Adrenal gland (tissue), 12 donors: ENCODE measurements around the gene CILP. TPM values are rescaled to one million over a fixed set of nuclear protein-coding genes. Genes with fewer than 3 reads are reported as not detected.

ENCODE experiments used
- DNase-seq, 7 donors: peaks; one replicate each; pipeline ENCODE4 v3.0.0-alpha.2; 2019 to 2020
- H3K27ac ChIP-seq, 5 donors: fragments of 200-600 bp; sonication (generic) in 4 of 5; 1 replicate in 3 of 5; 2 replicates in 2 of 5; pipeline versions ENCODE4 v1.5.1 to v1.8.0; 2016 to 2020; ENCODE audit warnings: mild to moderate bottlenecking in 1 of 5
- H3K27me3 ChIP-seq: fragments of 200-600 bp; 2 replicates; pipeline ENCODE4 v1.8.0; 2021
- H3K36me3 ChIP-seq, 2 donors: fragments of 200-600 bp; replicated peaks in 1 of 2; 1 replicate in 1 of 2; 2 replicates in 1 of 2; pipeline versions ENCODE4 v1.5.1 to v1.8.0; 2018 to 2022
- H3K4me1 ChIP-seq, 2 donors: fragments of 200-600 bp; replicated peaks in 1 of 2; 1 replicate in 1 of 2; 2 replicates in 1 of 2; pipeline versions ENCODE4 v1.5.1 to v1.8.0; 2018 to 2021
- H3K4me3 ChIP-seq, 4 donors: fragments of 200-600 bp; sonication (generic) in 3 of 4; one replicate each; pipeline ENCODE4 v1.5.1; 2016 to 2018
- H3K9me3 ChIP-seq, 3 donors: fragments of 200-600 bp; sonication (generic) in 1 of 3; replicated peaks in 1 of 3; 1 replicate in 2 of 3; 2 replicates in 1 of 3; pipeline versions ENCODE4 v1.5.1 to v1.8.0; 2016 to 2021
- CTCF ChIP-seq, 6 experiments: fragments of 450-650 bp in 4 of 6; fragments of 200-600 bp in 2 of 6; sonication (generic) in 1 of 6; IDR thresholded peaks; 1 replicate in 5 of 6; 2 replicates in 1 of 6; pipeline versions ENCODE4 v1.5.1 to v1.8.0; 2016 to 2021; ENCODE audit warnings: antibody characterized with exemption in 6 of 6, mild to moderate bottlenecking in 2 of 6, moderate library complexity in 1 of 6
- POLR2A ChIP-seq, 2 donors: fragments of 450-650 bp; IDR thresholded peaks; one replicate each; pipeline ENCODE4 v1.6.1; 2017; ENCODE audit warnings: antibody characterized with exemption in 2 of 2, mild to moderate bottlenecking in 2 of 2, moderate library complexity in 1 of 2
- WGBS, 4 donors: extraction: QIAGEN DNeasy Blood & Tissue Kit in 2 of 4; methylation state at CpG; one replicate each; pipeline versions ENCODE4 v1.1.5 to v1.1.7; 2013 to 2017; 5-methylcytosine and 5-hydroxymethylcytosine counted together
- intact Hi-C, 2 donors: fragments of 100-400 bp; cut with DNase I; formaldehyde crosslinking; loops; one replicate each; pipeline versions ENCODE4 v1.14.1 to v1.15.0; 2022 to 2023
- polyA plus RNA-seq, 3 donors: library from polyadenylated mRNA; stranded (reverse); fragments of 200-250 nt in 2 of 3; fragments of 350-450 nt in 1 of 3; fragmentation: Illumina TruSeq in 1 of 3; extraction: RNeasy Lipid Tissue Mini Kit (QIAGEN cat#74804) in 1 of 3; gene quantifications; one replicate each; pipeline ENCODE4 v1.2.3, GENCODE V29; 2013 to 2014
- total RNA-seq, 9 donors: library from RNA; depleted of rRNA in 4 of 9; stranded (reverse); fragments of >200 nt in 4 of 9; fragments of 120-200 nt in 1 of 9; fragmentation: NEBNext Ultra II Directional in 1 of 9; extraction: Animal tissue kit (Norgen Biotek cat#: 25700) in 1 of 9; gene quantifications; one replicate each; pipeline versions ENCODE4 v1.1.0 to v1.2.4, GENCODE V29; 2013 to 2023
- donor health status: healthy with polysubstance abuse.
- donor health status: Bipolar disorder and iron deficiency.
- donor health status: DM: yes; HTN: yes; CAD: no.
- donor health status: DM: no; HTN: no; CAD: no.
- donor health status: DM: no; HTN: no; CAD: no.
- donor health status: DM: yes; HTN: yes; CAD: no.

CILP gene
- total and polyA plus RNA-seq, 12 donors: 0.39 to 2.7 (median 0.96) TPM

GRCh38 chr15:65174509-65174908 lies 36.8 kb downstream of the CILP start:
- intact Hi-C loops: no loop called here

GRCh38 chr15:65172531-65172930 lies 38.7 kb downstream of the CILP start:
- 93 to 97% (median 95%) methylated on average over 5 of the region's 5 CpGs for WGBS, 4 donors
- Histone ChIP-seq H3K36me3 (peaks cover 0 to 76% of the 10 kb centered on the region in 2 donors), H3K4me1 (no peaks in the 10 kb centered on the region), H3K27ac (no peak overlapping the region), H3K27me3 (no peaks in the 10 kb centered on the region), H3K9me3 (no peaks in the 10 kb centered on the region), H3K4me3 (no peak overlapping the region)
- no peak for DNase-seq
- intact Hi-C loops: no loop called here
- TF ChIP-seq POLR2A (IDR thresholded peaks at IDR 0.05) (no peak), CTCF (IDR thresholded peaks at IDR 0.05) (no peak)

More at GRCh38 chr15:65174509-65174908, 36.8 kb downstream of the CILP start:
- H3K27me3 ChIP-seq: no peaks in the 10 kb centered on the region
- WGBS, 4 donors: 89 to 95% (median 92%) methylated on average over 5 of the region's 5 CpGs
- H3K9me3 ChIP-seq: no peaks in the 10 kb centered on the region
- no peak overlapping the region for H3K27ac ChIP-seq
- peaks cover 0 to 86% of the 10 kb centered on the region in 2 donors for H3K36me3 ChIP-seq
- no peak for TF ChIP-seq POLR2A (IDR thresholded peaks at IDR 0.05)
- TF ChIP-seq CTCF (IDR thresholded peaks at IDR 0.05): no peak
- no peak for DNase-seq
- peaks cover 0 to 9% of the 10 kb centered on the region in 2 donors for H3K4me1 ChIP-seq
- H3K4me3 ChIP-seq: no peak overlapping the region

GRCh38 chr15:65171428-65171827 lies 39.8 kb downstream of the CILP start:
- H3K36me3 ChIP-seq: peaks cover 0 to 70% of the 10 kb centered on the region in 2 donors
- intact Hi-C loops: no loop called here
- no peak for DNase-seq
- H3K4me3 ChIP-seq: no peak overlapping the region
- WGBS, 4 donors: 90 to 93% (median 91%) methylated on average over 5 of the region's 5 CpGs
- no peaks in the 10 kb centered on the region for H3K4me1 ChIP-seq
- no peaks in the 10 kb centered on the region for H3K27me3 ChIP-seq
- no peaks in the 10 kb centered on the region for H3K9me3 ChIP-seq
- H3K27ac ChIP-seq: no peak overlapping the region
- no peak for TF ChIP-seq CTCF (IDR thresholded peaks at IDR 0.05)
- TF ChIP-seq POLR2A (IDR thresholded peaks at IDR 0.05): no peak

- no peak for DNase-seq
- 91 to 97% (median 95%) methylated on average over 2 of the region's 2 CpGs for WGBS, 4 donors
- H3K4me3 ChIP-seq: no peak overlapping the region
- intact Hi-C loops: no loop called here
- H3K36me3 ChIP-seq: peaks cover 0 to 47% of the 10 kb centered on the region in 2 donors
- peaks cover 0 to 8% of the 10 kb centered on the region in 2 donors for H3K4me1 ChIP-seq
- no peaks in the 10 kb centered on the region for H3K9me3 ChIP-seq
- H3K27me3 ChIP-seq: no peaks in the 10 kb centered on the region
- TF ChIP-seq CTCF (IDR thresholded peaks at IDR 0.05): no peak
- TF ChIP-seq POLR2A (IDR thresholded peaks at IDR 0.05): no peak
- H3K27ac ChIP-seq: no peak overlapping the region
These were observed 45.4 kb downstream of the CILP start for GRCh38 chr15:65165875-65166274.
